ENCODE results near the gene DENND2A. TPM values are rescaled to one million over a fixed set of nuclear protein-coding genes. Genes with fewer than 3 reads are reported as not detected.

Gene DENND2A
- total and polyA plus RNA-seq, 8 donors, result 9.3 to 47.2 (median 37.6) TPM

GRCh38 chr7:140484951-140485499 lies 155.6 kb downstream of the DENND2A start:
- TF ChIP-seq CTCF (IDR thresholded peaks at IDR 0.05), result no peak
- H3K27ac ChIP-seq, result no peak overlapping the region

GRCh38 chr7:140484479-140484878 lies 156.1 kb downstream of the DENND2A start:
- no peaks in the 10 kb centered on the region for H3K36me3 ChIP-seq
- no peak for ATAC-seq
- intact Hi-C loops (cut with DNase I), result no loop called here
- H3K27ac ChIP-seq, result no peak overlapping the region
- H3K9me3 ChIP-seq, result no peaks in the 10 kb centered on the region
- peaks cover 0 to 11% of the 10 kb centered on the region in 2 donors for H3K4me1 ChIP-seq
- no peak for TF ChIP-seq CTCF (IDR thresholded peaks at IDR 0.05)
- no peak overlapping the region for H3K4me3 ChIP-seq
- no peak for DNase-seq
- no peaks in the 10 kb centered on the region for H3K27me3 ChIP-seq

More at GRCh38 chr7:140484951-140485499, 155.6 kb downstream of the DENND2A start:
- intact Hi-C loops (cut with DNase I), result no loop called here
- Histone ChIP-seq H3K4me1 (peaks cover 0 to 5% of the 10 kb centered on the region in 2 donors), H3K27me3 (no peaks in the 10 kb centered on the region), H3K36me3 (no peaks in the 10 kb centered on the region), H3K4me3 (no peak overlapping the region), H3K9me3 (no peaks in the 10 kb centered on the region)
- ATAC-seq (no peak), DNase-seq (no peak)

- Histone ChIP-seq H3K4me1 (peaks cover 5 to 36% of the 10 kb centered on the region in 2 donors), H3K27me3 (no peaks in the 10 kb centered on the region), H3K27ac (peak overlapping the region; percentile 91 to 94), H3K36me3 (no peaks in the 10 kb centered on the region), H3K9me3 (no peaks in the 10 kb centered on the region), H3K4me3 (peak overlapping the region; percentile 77 to 100)
- DNase-seq, result no peak
- intact Hi-C loops (cut with DNase I), result no loop called here
- no peak for TF ChIP-seq CTCF (IDR thresholded peaks at IDR 0.05)
- ATAC-seq, result peak; percentile 4
Measured at GRCh38 chr7:140479739-140480084, 160.9 kb downstream of the DENND2A start.

GRCh38 chr7:140479062-140479738 lies 161.4 kb downstream of the DENND2A start, which contains the start of gene MKRN1:
MKRN1 (minus strand) TSS chr7:140479505; CDS start chr7:140479344, 161 bp downstream.
- peaks cover 5 to 41% of the 10 kb centered on the region in 2 donors for H3K4me1 ChIP-seq
- no peaks in the 10 kb centered on the region for H3K36me3 ChIP-seq
- H3K27ac ChIP-seq, result peak within 1 kb of the TSS; percentile 91 to 94
- peak; percentile 97 for ATAC-seq
- H3K9me3 ChIP-seq, result no peaks in the 10 kb centered on the region
- peak; percentile 81 to 99 (median 96) for DNase-seq
- TF ChIP-seq CTCF (IDR thresholded peaks at IDR 0.05), result no peak
- intact Hi-C loops (cut with DNase I), result no loop called here
- H3K27me3 ChIP-seq, result no peaks in the 10 kb centered on the region
- H3K4me3 ChIP-seq, result peak within 1 kb of the TSS; percentile 77 to 100

GRCh38 chr7:140478246-140479061 lies 162.2 kb downstream of the DENND2A start:
- H3K27me3 ChIP-seq, result no peaks in the 10 kb centered on the region
- peaks cover 5 to 42% of the 10 kb centered on the region in 2 donors for H3K4me1 ChIP-seq
- intact Hi-C loops (cut with DNase I), result no loop called here
- ATAC-seq (peak; percentile 30), DNase-seq (peak in 3 of 4 donors; percentile 40 to 50 (median 40))
- H3K9me3 ChIP-seq, result no peaks in the 10 kb centered on the region
- TF ChIP-seq CTCF (IDR thresholded peaks at IDR 0.05), result no peak
- H3K4me3 ChIP-seq, result peak overlapping the region; percentile 77 to 100
- H3K36me3 ChIP-seq, result no peaks in the 10 kb centered on the region
- peak overlapping the region; percentile 91 to 94 for H3K27ac ChIP-seq
